ENCODE measurements around the gene TTC13. TPM values are rescaled to one million over a fixed set of nuclear protein-coding genes. Genes with fewer than 3 reads are reported as not detected.

TTC13 gene
- total and polyA plus RNA-seq, 4 donors: 2.6 to 17.5 (median 6.8) TPM

DNA sequence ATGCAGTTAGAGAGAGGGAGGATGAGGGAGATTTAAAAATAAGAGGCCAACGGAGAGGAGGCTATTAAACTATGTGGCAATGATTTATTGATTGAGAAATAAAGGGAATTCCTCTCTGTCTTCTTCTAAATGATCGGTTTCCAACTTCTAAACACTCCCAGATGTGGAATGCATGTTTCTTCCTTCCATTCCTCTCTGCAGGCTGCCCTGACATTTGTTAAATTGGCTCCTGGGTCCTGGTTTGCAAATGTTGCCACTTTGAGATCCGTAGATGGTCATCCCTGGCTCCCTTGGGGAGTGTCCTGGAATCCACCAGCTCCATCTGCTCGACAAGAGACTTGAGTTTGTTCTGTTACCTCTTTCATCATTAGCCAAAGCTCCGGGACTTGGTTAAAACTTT is 100.1 kb downstream of the TTC13 start:
- Histone ChIP-seq H3K27me3 (ENCODE audit: control insufficient read depth in 4 of 4, insufficient read depth in 4 of 4, low read length in 3 of 4) (peaks cover 0 to 4% (median 0%) of the 10 kb centered on the region in 4 donors), H3K27ac (ENCODE audit: low read depth in 1 of 2, low read length in 2 of 2) (no peak overlapping the region), H3K36me3 (ENCODE audit: control insufficient read depth in 4 of 4, insufficient read depth in 3 of 4, low read depth in 1 of 4, low read length in 3 of 4) (no peaks in the 10 kb centered on the region), H3K9me3 (ENCODE audit: control insufficient read depth in 4 of 4, low read length in 3 of 4) (no peaks in the 10 kb centered on the region), H3K9ac (ENCODE audit: low read depth in 1 of 2, low read length in 2 of 2) (no peak overlapping the region), H3K4me3 (ENCODE audit: low read depth in 1 of 3, low read length in 3 of 3) (no peak overlapping the region), H3K4me1 (ENCODE audit: control insufficient read depth in 4 of 4, insufficient read depth in 4 of 4, low read length in 3 of 4) (no peaks in the 10 kb centered on the region)
- TF ChIP-seq, protein P1, sequence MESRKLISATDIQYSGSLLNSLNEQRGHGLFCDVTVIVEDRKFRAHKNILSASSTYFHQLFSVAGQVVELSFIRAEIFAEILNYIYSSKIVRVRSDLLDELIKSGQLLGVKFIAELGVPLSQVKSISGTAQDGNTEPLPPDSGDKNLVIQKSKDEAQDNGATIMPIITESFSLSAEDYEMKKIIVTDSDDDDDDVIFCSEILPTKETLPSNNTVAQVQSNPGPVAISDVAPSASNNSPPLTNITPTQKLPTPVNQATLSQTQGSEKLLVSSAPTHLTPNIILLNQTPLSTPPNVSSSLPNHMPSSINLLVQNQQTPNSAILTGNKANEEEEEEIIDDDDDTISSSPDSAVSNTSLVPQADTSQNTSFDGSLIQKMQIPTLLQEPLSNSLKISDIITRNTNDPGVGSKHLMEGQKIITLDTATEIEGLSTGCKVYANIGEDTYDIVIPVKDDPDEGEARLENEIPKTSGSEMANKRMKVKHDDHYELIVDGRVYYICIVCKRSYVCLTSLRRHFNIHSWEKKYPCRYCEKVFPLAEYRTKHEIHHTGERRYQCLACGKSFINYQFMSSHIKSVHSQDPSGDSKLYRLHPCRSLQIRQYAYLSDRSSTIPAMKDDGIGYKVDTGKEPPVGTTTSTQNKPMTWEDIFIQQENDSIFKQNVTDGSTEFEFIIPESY (IDR thresholded peaks at IDR 0.05): no peak
- no peak for TF ChIP-seq HNF4G (IDR thresholded peaks at IDR 0.05)
- no peak for TF ChIP-seq NR2F2 (IDR thresholded peaks at IDR 0.05)
- no peak for TF ChIP-seq YY1 (IDR thresholded peaks at IDR 0.05)
- no peak for TF ChIP-seq HNF4A (conservative IDR thresholded peaks at IDR 0.05)
- no peak for DNase-seq (ENCODE audit: low spot score)
- WGBS: 54% methylated on average over 5 of the region's 5 CpGs

DNA sequence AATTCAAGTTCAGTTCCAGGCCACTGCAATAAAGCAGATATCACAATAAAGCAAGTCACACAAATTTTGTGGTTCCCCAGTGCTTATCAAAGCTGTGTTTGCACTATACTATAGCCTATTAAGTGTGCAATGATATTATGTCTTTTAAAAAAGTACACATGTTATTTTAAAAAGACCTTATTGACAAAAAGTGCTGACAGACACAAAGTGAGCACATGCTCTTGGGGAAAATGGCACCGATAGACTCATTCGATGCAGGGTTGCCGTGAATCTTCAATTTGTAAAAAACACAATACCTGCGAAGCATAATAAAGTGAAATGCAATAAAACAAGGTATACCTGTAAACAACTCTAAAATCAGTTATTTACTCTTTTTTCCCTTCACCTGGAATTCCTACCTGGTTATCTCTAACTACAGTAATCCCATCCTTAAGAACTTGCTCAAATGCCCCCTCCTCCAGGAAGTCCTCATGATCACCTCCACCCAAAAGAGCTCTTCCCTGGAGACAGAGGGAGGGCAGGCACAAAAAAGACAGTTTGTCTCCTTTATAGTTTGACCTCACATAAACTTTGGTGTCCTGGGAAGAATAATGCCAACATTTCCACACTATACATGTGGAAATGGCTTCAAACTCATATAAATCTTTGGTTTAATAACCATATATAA is 100.6 kb downstream of the TTC13 start:
- whole genome bisulfite sequencing: 95% methylated on average over 4 of the region's 4 CpGs
- no peaks in the 10 kb centered on the region for H3K36me3 ChIP-seq (ENCODE audit: control insufficient read depth in 4 of 4, insufficient read depth in 3 of 4, low read depth in 1 of 4, low read length in 3 of 4)
- H3K9me3 ChIP-seq (ENCODE audit: control insufficient read depth in 4 of 4, low read length in 3 of 4): no peaks in the 10 kb centered on the region
- no peak for DNase-seq (ENCODE audit: low spot score)
- H3K4me3 ChIP-seq (ENCODE audit: low read depth in 1 of 3, low read length in 3 of 3): no peak overlapping the region
- TF ChIP-seq GABPA (IDR thresholded peaks at IDR 0.05 in 1 of 2, conservative IDR thresholded peaks at IDR 0.05 in 1 of 2) (no peak), RXRA (IDR thresholded peaks at IDR 0.05) (no peak), EGR1 (IDR thresholded peaks at IDR 0.05; ENCODE audit: low read depth in 2 of 2) (no peak), HNF4G (IDR thresholded peaks at IDR 0.05) (no peak), HNF4A (conservative IDR thresholded peaks at IDR 0.05) (no peak), NR2F2 (IDR thresholded peaks at IDR 0.05) (no peak), RAD21 (IDR thresholded peaks at IDR 0.05) (no peak), FOXA1 (IDR thresholded peaks at IDR 0.05) (no peak), JUND (IDR thresholded peaks at IDR 0.05) (no peak), YY1 (IDR thresholded peaks at IDR 0.05) (no peak), TAF1 (conservative IDR thresholded peaks at IDR 0.05) (no peak), FOXA2 (IDR thresholded peaks at IDR 0.05) (no peak)
- TF ChIP-seq, protein P1 (IDR thresholded peaks at IDR 0.05): no peak
- TF ChIP-seq, protein P2, sequence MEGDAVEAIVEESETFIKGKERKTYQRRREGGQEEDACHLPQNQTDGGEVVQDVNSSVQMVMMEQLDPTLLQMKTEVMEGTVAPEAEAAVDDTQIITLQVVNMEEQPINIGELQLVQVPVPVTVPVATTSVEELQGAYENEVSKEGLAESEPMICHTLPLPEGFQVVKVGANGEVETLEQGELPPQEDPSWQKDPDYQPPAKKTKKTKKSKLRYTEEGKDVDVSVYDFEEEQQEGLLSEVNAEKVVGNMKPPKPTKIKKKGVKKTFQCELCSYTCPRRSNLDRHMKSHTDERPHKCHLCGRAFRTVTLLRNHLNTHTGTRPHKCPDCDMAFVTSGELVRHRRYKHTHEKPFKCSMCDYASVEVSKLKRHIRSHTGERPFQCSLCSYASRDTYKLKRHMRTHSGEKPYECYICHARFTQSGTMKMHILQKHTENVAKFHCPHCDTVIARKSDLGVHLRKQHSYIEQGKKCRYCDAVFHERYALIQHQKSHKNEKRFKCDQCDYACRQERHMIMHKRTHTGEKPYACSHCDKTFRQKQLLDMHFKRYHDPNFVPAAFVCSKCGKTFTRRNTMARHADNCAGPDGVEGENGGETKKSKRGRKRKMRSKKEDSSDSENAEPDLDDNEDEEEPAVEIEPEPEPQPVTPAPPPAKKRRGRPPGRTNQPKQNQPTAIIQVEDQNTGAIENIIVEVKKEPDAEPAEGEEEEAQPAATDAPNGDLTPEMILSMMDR (IDR thresholded peaks at IDR 0.05; ENCODE audit: low read depth, low read length, missing input control): no peak
- H3K4me1 ChIP-seq (ENCODE audit: control insufficient read depth in 4 of 4, insufficient read depth in 4 of 4, low read length in 3 of 4): no peaks in the 10 kb centered on the region
- H3K27me3 ChIP-seq (ENCODE audit: control insufficient read depth in 4 of 4, insufficient read depth in 4 of 4, low read length in 3 of 4): peaks cover 0 to 4% (median 0%) of the 10 kb centered on the region in 4 donors
- no peak overlapping the region for H3K27ac ChIP-seq (ENCODE audit: low read depth in 1 of 2, low read length in 2 of 2)
- no peak overlapping the region for H3K9ac ChIP-seq (ENCODE audit: low read depth in 1 of 2, low read length in 2 of 2)
